ENCODE measurements around the gene FBXO2.

Gene FBXO2

DNA sequence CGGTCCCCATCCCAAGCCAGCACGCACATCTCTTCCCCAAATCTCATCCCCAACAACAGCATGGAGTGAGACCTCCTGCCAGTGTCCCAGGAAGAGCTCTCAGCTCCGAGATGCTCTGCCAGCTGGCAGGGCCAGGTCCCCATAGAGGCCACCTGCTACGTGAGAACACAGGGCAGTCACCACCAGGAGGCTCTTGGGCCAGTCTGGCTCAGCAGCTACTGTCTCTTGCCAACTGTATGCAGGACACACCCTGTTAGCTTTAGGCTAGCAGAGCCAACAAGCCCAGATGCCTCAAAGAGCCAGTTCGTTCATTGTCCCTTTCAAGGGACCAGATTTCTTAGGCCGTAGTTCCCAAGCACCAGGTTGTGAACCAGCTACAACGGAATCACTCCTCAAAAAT is 36.9 kb downstream of the FBXO2 start:
- no peak for TF ChIP-seq ZNF8 (CRISPR knock-in tag; IDR thresholded peaks at IDR 0.05)
- no peak for TF ChIP-seq TCF4 (CRISPR knock-in tag; IDR thresholded peaks at IDR 0.05; ENCODE audit: borderline replicate concordance)
- TF ChIP-seq, protein P1, sequence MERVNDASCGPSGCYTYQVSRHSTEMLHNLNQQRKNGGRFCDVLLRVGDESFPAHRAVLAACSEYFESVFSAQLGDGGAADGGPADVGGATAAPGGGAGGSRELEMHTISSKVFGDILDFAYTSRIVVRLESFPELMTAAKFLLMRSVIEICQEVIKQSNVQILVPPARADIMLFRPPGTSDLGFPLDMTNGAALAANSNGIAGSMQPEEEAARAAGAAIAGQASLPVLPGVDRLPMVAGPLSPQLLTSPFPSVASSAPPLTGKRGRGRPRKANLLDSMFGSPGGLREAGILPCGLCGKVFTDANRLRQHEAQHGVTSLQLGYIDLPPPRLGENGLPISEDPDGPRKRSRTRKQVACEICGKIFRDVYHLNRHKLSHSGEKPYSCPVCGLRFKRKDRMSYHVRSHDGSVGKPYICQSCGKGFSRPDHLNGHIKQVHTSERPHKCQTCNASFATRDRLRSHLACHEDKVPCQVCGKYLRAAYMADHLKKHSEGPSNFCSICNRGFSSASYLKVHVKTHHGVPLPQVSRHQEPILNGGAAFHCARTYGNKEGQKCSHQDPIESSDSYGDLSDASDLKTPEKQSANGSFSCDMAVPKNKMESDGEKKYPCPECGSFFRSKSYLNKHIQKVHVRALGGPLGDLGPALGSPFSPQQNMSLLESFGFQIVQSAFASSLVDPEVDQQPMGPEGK (CRISPR knock-in tag; IDR thresholded peaks at IDR 0.05; ENCODE audit: borderline replicate concordance), result no peak
- ATAC-seq, result no peak

DNA sequence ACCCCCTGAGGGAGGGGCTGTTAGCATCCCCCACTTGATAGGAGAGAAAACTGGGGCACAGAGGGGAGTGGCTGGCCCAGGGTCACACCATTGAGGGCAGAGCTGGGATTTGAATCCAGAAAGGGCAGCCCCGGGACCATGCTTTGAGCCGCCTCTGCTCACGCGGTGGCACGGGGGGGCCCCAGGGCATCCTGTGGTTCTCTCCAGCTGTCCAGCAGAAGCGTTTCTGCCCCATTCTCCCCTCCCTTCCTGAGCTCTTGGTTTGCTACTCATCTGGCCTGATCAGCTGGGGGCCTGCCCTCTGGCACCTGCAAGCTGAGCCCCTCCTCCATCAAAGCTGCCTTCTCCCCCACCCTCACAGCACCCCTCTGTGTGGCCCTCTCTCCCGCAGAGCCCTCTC is 37.5 kb downstream of the FBXO2 start:
- no peak for ATAC-seq
- no peak for TF ChIP-seq BACH2 (CRISPR knock-in tag; IDR thresholded peaks at IDR 0.05; ENCODE audit: borderline replicate concordance)
- TF ChIP-seq, protein P2, sequence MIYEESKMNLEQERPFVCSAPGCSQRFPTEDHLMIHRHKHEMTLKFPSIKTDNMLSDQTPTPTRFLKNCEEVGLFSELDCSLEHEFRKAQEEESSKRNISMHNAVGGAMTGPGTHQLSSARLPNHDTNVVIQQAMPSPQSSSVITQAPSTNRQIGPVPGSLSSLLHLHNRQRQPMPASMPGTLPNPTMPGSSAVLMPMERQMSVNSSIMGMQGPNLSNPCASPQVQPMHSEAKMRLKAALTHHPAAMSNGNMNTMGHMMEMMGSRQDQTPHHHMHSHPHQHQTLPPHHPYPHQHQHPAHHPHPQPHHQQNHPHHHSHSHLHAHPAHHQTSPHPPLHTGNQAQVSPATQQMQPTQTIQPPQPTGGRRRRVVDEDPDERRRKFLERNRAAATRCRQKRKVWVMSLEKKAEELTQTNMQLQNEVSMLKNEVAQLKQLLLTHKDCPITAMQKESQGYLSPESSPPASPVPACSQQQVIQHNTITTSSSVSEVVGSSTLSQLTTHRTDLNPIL (CRISPR knock-in tag; IDR thresholded peaks at IDR 0.05; ENCODE audit: low read depth), result no peak

DNA sequence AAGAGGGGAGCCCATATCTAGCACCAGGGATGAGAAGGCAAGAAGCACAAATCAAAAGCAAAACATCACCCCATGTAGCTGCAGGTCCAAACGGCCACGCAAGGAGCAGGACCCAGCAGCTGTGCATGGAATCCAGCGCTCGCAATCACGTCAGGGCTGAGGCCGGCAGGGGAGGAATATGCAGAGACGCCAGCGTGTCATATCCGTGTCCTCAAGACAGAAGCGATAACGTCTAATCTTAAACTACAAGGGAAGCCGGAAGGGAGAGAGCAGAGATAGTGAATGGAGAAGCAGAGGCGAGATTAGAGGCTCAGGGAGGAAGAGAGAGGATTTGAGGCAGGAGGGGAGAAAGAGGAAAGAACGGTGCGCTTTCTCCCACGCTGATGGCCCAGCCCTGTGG is 39.1 kb downstream of the FBXO2 start:
- TF ChIP-seq ZNF565 (CRISPR knock-in tag; conservative IDR thresholded peaks at IDR 0.05; ENCODE audit: low read depth), result no peak
- TF ChIP-seq, protein P1 (CRISPR knock-in tag; IDR thresholded peaks at IDR 0.05; ENCODE audit: borderline replicate concordance), result no peak
- no peak for TF ChIP-seq SNAI2 (CRISPR knock-in tag; IDR thresholded peaks at IDR 0.05)
- TF ChIP-seq OSR1 (CRISPR knock-in tag; IDR thresholded peaks at IDR 0.05), result no peak
- no peak for TF ChIP-seq ARNTL (CRISPR knock-in tag; IDR thresholded peaks at IDR 0.05; ENCODE audit: borderline replicate concordance, low read depth)
- TF ChIP-seq BACH2 (CRISPR knock-in tag; IDR thresholded peaks at IDR 0.05; ENCODE audit: borderline replicate concordance), result no peak
- TF ChIP-seq, protein P3, sequence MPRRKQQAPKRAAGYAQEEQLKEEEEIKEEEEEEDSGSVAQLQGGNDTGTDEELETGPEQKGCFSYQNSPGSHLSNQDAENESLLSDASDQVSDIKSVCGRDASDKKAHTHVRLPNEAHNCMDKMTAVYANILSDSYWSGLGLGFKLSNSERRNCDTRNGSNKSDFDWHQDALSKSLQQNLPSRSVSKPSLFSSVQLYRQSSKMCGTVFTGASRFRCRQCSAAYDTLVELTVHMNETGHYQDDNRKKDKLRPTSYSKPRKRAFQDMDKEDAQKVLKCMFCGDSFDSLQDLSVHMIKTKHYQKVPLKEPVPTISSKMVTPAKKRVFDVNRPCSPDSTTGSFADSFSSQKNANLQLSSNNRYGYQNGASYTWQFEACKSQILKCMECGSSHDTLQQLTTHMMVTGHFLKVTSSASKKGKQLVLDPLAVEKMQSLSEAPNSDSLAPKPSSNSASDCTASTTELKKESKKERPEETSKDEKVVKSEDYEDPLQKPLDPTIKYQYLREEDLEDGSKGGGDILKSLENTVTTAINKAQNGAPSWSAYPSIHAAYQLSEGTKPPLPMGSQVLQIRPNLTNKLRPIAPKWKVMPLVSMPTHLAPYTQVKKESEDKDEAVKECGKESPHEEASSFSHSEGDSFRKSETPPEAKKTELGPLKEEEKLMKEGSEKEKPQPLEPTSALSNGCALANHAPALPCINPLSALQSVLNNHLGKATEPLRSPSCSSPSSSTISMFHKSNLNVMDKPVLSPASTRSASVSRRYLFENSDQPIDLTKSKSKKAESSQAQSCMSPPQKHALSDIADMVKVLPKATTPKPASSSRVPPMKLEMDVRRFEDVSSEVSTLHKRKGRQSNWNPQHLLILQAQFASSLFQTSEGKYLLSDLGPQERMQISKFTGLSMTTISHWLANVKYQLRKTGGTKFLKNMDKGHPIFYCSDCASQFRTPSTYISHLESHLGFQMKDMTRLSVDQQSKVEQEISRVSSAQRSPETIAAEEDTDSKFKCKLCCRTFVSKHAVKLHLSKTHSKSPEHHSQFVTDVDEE (CRISPR knock-in tag; IDR thresholded peaks at IDR 0.05), result no peak
- TF ChIP-seq ZC3H10 (CRISPR knock-in tag; IDR thresholded peaks at IDR 0.05), result no peak
- TF ChIP-seq, protein P4, sequence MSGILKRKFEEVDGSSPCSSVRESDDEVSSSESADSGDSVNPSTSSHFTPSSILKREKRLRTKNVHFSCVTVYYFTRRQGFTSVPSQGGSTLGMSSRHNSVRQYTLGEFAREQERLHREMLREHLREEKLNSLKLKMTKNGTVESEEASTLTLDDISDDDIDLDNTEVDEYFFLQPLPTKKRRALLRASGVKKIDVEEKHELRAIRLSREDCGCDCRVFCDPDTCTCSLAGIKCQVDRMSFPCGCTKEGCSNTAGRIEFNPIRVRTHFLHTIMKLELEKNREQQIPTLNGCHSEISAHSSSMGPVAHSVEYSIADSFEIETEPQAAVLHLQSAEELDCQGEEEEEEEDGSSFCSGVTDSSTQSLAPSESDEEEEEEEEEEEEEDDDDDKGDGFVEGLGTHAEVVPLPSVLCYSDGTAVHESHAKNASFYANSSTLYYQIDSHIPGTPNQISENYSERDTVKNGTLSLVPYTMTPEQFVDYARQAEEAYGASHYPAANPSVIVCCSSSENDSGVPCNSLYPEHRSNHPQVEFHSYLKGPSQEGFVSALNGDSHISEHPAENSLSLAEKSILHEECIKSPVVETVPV (CRISPR knock-in tag; IDR thresholded peaks at IDR 0.05), result no peak
- no peak for TF ChIP-seq GLIS3 (CRISPR knock-in tag; IDR thresholded peaks at IDR 0.05)
- TF ChIP-seq, protein P5, sequence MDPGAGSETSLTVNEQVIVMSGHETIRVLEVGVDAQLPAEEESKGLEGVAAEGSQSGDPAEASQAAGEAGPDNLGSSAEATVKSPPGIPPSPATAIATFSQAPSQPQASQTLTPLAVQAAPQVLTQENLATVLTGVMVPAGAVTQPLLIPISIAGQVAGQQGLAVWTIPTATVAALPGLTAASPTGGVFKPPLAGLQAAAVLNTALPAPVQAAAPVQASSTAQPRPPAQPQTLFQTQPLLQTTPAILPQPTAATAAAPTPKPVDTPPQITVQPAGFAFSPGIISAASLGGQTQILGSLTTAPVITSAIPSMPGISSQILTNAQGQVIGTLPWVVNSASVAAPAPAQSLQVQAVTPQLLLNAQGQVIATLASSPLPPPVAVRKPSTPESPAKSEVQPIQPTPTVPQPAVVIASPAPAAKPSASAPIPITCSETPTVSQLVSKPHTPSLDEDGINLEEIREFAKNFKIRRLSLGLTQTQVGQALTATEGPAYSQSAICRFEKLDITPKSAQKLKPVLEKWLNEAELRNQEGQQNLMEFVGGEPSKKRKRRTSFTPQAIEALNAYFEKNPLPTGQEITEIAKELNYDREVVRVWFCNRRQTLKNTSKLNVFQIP (CRISPR knock-in tag; IDR thresholded peaks at IDR 0.05; ENCODE audit: borderline replicate concordance, low read depth), result no peak
- TF ChIP-seq, protein P2 (CRISPR knock-in tag; IDR thresholded peaks at IDR 0.05; ENCODE audit: low read depth), result no peak
- no peak for TF ChIP-seq ZNF8 (CRISPR knock-in tag; IDR thresholded peaks at IDR 0.05)
- no peak for TF ChIP-seq ZFP3 (CRISPR knock-in tag; IDR thresholded peaks at IDR 0.05)
- TF ChIP-seq ESRRG (CRISPR knock-in tag; IDR thresholded peaks at IDR 0.05), result no peak
- TF ChIP-seq RARB (CRISPR knock-in tag; IDR thresholded peaks at IDR 0.05), result no peak
- TF ChIP-seq TOX (CRISPR knock-in tag; IDR thresholded peaks at IDR 0.05; ENCODE audit: borderline replicate concordance), result no peak
- no peak for ATAC-seq
